ENCODE data around the gene CPXM2. TPM values are rescaled to one million over a fixed set of nuclear protein-coding genes. Genes with fewer than 3 reads are reported as not detected.

CPXM2 gene
- total RNA-seq, 2 donors from 2014 or later: not detected

DNA sequence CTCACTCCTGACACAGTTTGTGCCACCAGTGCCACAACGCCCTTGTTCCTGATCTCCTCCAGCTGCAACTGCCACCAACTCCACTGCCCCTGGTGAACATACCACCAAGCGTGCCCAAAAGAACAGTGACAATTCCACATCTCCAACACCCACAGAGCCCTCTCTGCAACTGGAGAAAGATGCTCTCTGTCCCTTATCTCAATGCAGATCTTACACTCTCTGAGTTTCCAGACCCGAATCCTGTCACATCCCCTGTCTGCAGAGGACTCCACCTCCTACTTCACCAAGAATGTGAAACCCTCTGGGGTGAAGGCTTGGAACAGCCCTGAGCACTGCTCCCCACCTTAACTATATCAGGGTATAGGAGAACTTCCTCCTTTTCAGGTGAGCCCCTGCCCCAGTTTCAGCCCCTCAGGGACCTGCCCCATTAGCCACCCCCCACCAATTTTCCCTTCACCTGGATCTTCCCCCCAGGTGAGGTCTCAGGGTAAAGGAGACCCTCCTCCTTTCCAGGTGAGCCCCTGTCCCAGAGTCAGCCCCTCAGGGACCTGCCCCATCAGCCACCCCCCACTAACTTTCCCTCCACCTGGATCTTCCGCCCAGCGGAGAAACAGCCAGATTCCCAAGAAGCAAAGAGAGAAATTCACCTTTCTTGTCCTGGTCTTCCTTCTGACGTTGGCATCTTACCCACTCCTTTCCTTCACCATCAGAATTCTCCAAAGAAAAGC lies 55.0 kb downstream of the CPXM2 start:
- H3K4me1 Mint-ChIP-seq: no peaks in the 10 kb centered on the region
- no peaks in the 10 kb centered on the region for H3K9me3 Mint-ChIP-seq
- H3K27ac Mint-ChIP-seq: no peak overlapping the region
- H3K4me3 Mint-ChIP-seq: no peak overlapping the region
- H3K36me3 Mint-ChIP-seq (ENCODE audit: low read depth): no peaks in the 10 kb centered on the region
- no peak for ATAC-seq (replicated peaks)
- peaks cover 16% of the 10 kb centered on the region for H3K27me3 Mint-ChIP-seq

- Mint-ChIP-seq H3K4me3 (no peak overlapping the region), H3K27ac (no peak overlapping the region)
These were observed 56.0 kb downstream of the CPXM2 start for GRCh38 chr10:123835575-123835974.

DNA sequence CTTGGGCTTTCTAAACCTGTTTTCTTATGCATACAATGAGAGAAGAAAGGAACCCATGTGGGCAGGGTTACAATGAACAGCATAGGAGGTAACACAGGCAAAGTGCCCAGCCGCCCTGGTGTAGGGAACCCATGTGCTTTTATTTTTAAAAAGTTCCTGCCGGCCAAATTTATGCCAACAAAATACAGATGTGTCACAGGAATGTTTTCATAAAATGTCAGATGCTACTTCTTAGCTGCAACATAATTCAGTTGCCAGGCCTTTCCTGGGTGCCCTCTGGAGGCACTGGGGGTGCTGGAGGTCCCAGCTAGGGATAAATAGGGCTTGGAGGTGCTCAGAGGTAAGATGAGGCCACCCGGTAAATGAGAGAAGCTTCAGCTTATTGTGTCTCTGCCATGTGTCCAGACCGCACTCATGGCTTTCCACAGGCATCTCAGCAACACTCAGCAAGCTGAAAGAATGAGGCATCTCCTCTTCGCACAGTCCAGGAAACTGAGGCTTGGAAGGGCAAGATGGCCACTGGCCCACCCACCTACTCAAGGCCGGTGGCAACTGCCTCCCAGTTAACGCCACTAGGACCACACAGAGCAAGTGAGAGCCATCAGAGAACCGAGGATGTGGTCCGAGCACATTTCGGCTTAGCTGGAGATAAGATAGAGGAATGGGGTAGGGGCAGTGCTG lies 58.3 kb downstream of the CPXM2 start:
- ATAC-seq (replicated peaks): no peak
- Mint-ChIP-seq H3K36me3 (ENCODE audit: low read depth) (no peaks in the 10 kb centered on the region), H3K9me3 (no peaks in the 10 kb centered on the region), H3K27ac (no peak overlapping the region), H3K4me3 (no peak overlapping the region), H3K27me3 (peaks cover 28% of the 10 kb centered on the region), H3K4me1 (no peaks in the 10 kb centered on the region)

More at GRCh38 chr10:123835575-123835974, 56.0 kb downstream of the CPXM2 start:
- Mint-ChIP-seq H3K27me3 (peaks cover 23% of the 10 kb centered on the region), H3K36me3 (ENCODE audit: low read depth) (no peaks in the 10 kb centered on the region), H3K9me3 (no peaks in the 10 kb centered on the region), H3K4me1 (no peaks in the 10 kb centered on the region)
- no peak for ATAC-seq (replicated peaks)

GRCh38 chr10:123831259-123831658 lies 60.3 kb downstream of the CPXM2 start:
- H3K27me3 Mint-ChIP-seq: peaks cover 22% of the 10 kb centered on the region

DNA sequence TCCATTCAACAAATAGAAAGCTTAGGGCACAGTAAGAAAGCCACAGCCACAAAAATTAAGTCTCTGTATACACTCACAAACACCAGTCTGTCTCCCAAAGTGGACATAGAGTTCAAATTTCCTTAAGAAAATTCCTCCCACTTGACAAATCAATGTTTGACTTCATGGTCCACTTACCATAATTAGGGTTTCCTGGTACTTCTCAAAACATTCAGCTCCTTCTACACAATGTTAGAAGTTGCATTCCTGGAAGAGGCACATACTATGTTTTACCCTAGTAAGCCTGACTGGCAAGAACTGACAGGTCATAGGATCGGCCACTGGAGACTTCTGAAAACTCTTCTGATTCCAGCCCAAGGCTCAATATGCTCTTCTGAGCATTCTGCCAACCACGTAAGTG lies 70.5 kb downstream of the CPXM2 start:
- peaks cover 4% of the 10 kb centered on the region for H3K27me3 Mint-ChIP-seq
- ATAC-seq (replicated peaks): no peak
- peaks cover 8% of the 10 kb centered on the region for H3K9me3 Mint-ChIP-seq
- H3K4me1 Mint-ChIP-seq: no peaks in the 10 kb centered on the region
- H3K36me3 Mint-ChIP-seq (ENCODE audit: low read depth): no peaks in the 10 kb centered on the region
- no peak overlapping the region for H3K4me3 Mint-ChIP-seq
- H3K27ac Mint-ChIP-seq: no peak overlapping the region

More at GRCh38 chr10:123831259-123831658, 60.3 kb downstream of the CPXM2 start:
- no peak overlapping the region for H3K27ac Mint-ChIP-seq
- H3K4me1 Mint-ChIP-seq: no peaks in the 10 kb centered on the region
- no peak for ATAC-seq (replicated peaks)
- no peaks in the 10 kb centered on the region for H3K36me3 Mint-ChIP-seq (ENCODE audit: low read depth)
- H3K4me3 Mint-ChIP-seq: no peak overlapping the region
- H3K9me3 Mint-ChIP-seq: peaks cover under 1% of the 10 kb centered on the region

DNA sequence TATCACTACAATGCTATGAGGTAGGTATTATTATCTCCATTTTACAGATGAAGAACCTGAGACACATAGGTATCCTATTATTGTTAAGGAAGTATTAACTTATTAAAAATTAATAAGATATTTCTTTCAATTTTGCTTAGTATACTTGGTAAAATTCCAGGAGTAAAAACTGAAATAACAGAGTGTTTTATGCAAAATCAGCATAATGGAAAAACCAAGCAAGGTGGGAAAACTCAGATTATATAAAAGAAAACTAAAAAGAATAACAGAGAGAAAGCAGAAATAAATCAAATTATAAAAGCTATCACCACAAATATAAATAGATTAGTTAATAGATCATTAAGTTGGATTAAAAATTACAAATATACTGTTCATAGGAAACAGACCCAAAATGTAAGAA lies 82.0 kb downstream of the CPXM2 start:
- ATAC-seq (replicated peaks): no peak
- Mint-ChIP-seq H3K9me3 (no peaks in the 10 kb centered on the region), H3K27ac (no peak overlapping the region), H3K27me3 (peaks cover 25% of the 10 kb centered on the region), H3K4me1 (no peaks in the 10 kb centered on the region), H3K36me3 (ENCODE audit: low read depth) (no peaks in the 10 kb centered on the region), H3K4me3 (no peak overlapping the region)

- H3K36me3 Mint-ChIP-seq (ENCODE audit: low read depth): no peaks in the 10 kb centered on the region
- no peaks in the 10 kb centered on the region for H3K9me3 Mint-ChIP-seq
- H3K27me3 Mint-ChIP-seq: peaks cover 29% of the 10 kb centered on the region
- H3K4me3 Mint-ChIP-seq: no peak overlapping the region
- no peaks in the 10 kb centered on the region for H3K4me1 Mint-ChIP-seq
- no peak for ATAC-seq (replicated peaks)
- H3K27ac Mint-ChIP-seq: no peak overlapping the region
These were observed 82.7 kb downstream of the CPXM2 start for GRCh38 chr10:123808906-123809305.

- H3K27me3 Mint-ChIP-seq: peaks cover 29% of the 10 kb centered on the region
These were observed 83.3 kb downstream of the CPXM2 start for GRCh38 chr10:123808286-123808685.

GRCh38 chr10:123807444-123808035 lies 84.1 kb downstream of the CPXM2 start:
- Mint-ChIP-seq H3K4me1 (no peaks in the 10 kb centered on the region), H3K4me3 (no peak overlapping the region), H3K9me3 (no peaks in the 10 kb centered on the region), H3K27ac (no peak overlapping the region), H3K36me3 (ENCODE audit: low read depth) (no peaks in the 10 kb centered on the region), H3K27me3 (peaks cover 29% of the 10 kb centered on the region)
- ATAC-seq (replicated peaks): no peak

More at GRCh38 chr10:123808286-123808685, 83.3 kb downstream of the CPXM2 start:
- Mint-ChIP-seq H3K9me3 (no peaks in the 10 kb centered on the region), H3K4me3 (no peak overlapping the region), H3K4me1 (no peaks in the 10 kb centered on the region), H3K36me3 (ENCODE audit: low read depth) (no peaks in the 10 kb centered on the region), H3K27ac (no peak overlapping the region)
- ATAC-seq (replicated peaks): no peak

DNA sequence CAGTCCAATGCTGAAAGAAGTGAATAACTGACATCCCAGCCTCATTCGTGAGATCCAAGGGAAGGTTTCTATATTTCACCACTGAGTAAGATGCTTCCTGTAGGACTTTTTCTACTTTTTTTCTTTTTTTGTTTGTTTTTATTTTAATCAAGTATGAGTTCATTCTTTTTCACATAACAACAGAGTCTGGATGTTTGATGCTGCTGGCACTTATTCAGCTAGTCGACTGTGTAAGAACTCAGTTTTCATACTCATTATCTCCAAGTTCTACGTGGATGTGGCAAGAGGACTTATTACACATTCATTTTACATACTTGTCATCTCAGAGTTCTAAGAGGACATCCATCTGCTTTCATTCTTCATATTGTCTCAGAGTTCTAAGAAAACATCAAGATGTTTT lies 86.9 kb downstream of the CPXM2 start:
- H3K36me3 Mint-ChIP-seq (ENCODE audit: low read depth): no peaks in the 10 kb centered on the region
- no peaks in the 10 kb centered on the region for H3K9me3 Mint-ChIP-seq
- H3K27me3 Mint-ChIP-seq: peaks cover 29% of the 10 kb centered on the region
- H3K4me1 Mint-ChIP-seq: no peaks in the 10 kb centered on the region
- no peak for ATAC-seq (replicated peaks)
- no peak overlapping the region for H3K4me3 Mint-ChIP-seq
- no peak overlapping the region for H3K27ac Mint-ChIP-seq

GRCh38 chr10:123800821-123801220 lies 90.8 kb downstream of the CPXM2 start:
- Mint-ChIP-seq H3K4me1 (no peaks in the 10 kb centered on the region), H3K9me3 (no peaks in the 10 kb centered on the region), H3K36me3 (ENCODE audit: low read depth) (no peaks in the 10 kb centered on the region), H3K4me3 (no peak overlapping the region), H3K27ac (no peak overlapping the region), H3K27me3 (peaks cover 13% of the 10 kb centered on the region)
- ATAC-seq (replicated peaks): no peak

DNA sequence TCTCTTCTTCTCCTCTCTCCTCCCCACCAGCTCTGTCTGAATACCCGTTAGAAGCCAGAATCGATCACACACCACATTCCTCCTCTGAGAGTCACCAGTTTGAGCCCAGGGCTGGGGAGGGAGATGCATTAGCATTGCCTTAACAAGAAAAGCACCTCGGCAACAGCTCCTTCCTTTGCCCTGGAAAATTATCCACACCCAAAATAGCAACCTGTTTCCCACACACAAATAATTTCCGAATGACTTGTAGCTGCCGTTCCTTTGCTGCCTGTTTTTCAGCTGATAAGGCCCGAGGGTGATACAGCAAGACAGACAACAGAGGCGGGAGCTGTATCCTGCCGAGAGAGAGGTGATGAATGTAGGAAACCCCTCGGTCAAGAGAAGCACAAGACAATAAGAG lies 91.3 kb downstream of the CPXM2 start:
- Mint-ChIP-seq H3K27me3 (peaks cover 11% of the 10 kb centered on the region), H3K4me1 (no peaks in the 10 kb centered on the region), H3K9me3 (no peaks in the 10 kb centered on the region), H3K27ac (no peak overlapping the region), H3K4me3 (no peak overlapping the region), H3K36me3 (ENCODE audit: low read depth) (no peaks in the 10 kb centered on the region)
- no peak for ATAC-seq (replicated peaks)

DNA sequence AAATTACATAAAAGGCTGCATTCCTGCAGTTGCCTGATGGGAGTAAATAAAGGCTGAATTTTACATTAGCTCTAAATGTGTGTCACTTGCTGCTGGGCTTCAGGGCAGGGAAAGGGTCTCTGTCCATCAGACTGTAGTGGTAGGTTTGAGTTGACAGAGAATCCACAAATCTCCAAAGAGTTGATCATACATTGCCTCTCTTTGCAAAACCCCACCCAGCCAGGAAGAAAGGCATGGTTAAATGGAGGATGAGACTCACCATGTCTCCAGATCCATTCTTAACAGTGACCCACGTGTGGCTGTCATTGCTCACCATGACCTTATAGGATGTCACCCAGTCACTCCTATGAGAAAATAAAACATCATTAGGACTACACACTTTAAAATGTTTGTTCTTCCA lies 92.8 kb downstream of the CPXM2 start:
- Mint-ChIP-seq H3K27ac (no peak overlapping the region), H3K27me3 (no peaks in the 10 kb centered on the region), H3K4me1 (no peaks in the 10 kb centered on the region), H3K4me3 (no peak overlapping the region), H3K36me3 (ENCODE audit: low read depth) (no peaks in the 10 kb centered on the region), H3K9me3 (no peaks in the 10 kb centered on the region)
- no peak for ATAC-seq (replicated peaks)

GRCh38 chr10:123797813-123798212 lies 93.8 kb downstream of the CPXM2 start:
- Mint-ChIP-seq H3K27ac (no peak overlapping the region), H3K27me3 (no peaks in the 10 kb centered on the region), H3K4me1 (no peaks in the 10 kb centered on the region), H3K9me3 (no peaks in the 10 kb centered on the region), H3K4me3 (no peak overlapping the region), H3K36me3 (ENCODE audit: low read depth) (no peaks in the 10 kb centered on the region)
- no peak for ATAC-seq (replicated peaks)

- H3K27ac Mint-ChIP-seq: no peak overlapping the region
- H3K27me3 Mint-ChIP-seq: peaks cover 5% of the 10 kb centered on the region
- no peaks in the 10 kb centered on the region for H3K9me3 Mint-ChIP-seq
- H3K4me3 Mint-ChIP-seq: no peak overlapping the region
- no peak for ATAC-seq (replicated peaks)
- H3K36me3 Mint-ChIP-seq (ENCODE audit: low read depth): no peaks in the 10 kb centered on the region
- H3K4me1 Mint-ChIP-seq: no peaks in the 10 kb centered on the region
These were observed 94.9 kb downstream of the CPXM2 start for GRCh38 chr10:123796736-123797135.

Measured in activated T-helper 17 cell treated with anti-CD3 and anti-CD28 coated beads, Interleukin-2, amount 50 U/mL, for 72 hours (primary cell).